Endothelial cell (in vitro differentiated cells): Measurements from ENCODE around the gene HIVEP3. TPM values are rescaled to one million over a fixed set of nuclear protein-coding genes. Genes with fewer than 3 reads are reported as not detected.

ENCODE experiments used
- DNase-seq: peaks from one replicate; pipeline ENCODE4 v3.0.0; 2021; ENCODE audit warnings: low spot score
- H3K27ac Mint-ChIP-seq: one replicate; pipeline ENCODE4 v1.8.0; 2021; ENCODE audit warnings: mixed read lengths, inconsistent platforms; ENCODE audit not compliant: unreplicated experiment
- H3K27me3 Mint-ChIP-seq: one replicate; pipeline ENCODE4 v1.8.0; 2021; ENCODE audit warnings: mild to moderate bottlenecking, moderate library complexity, mixed read lengths, inconsistent platforms; ENCODE audit not compliant: unreplicated experiment
- H3K36me3 Mint-ChIP-seq: one replicate; pipeline ENCODE4 v1.8.0; 2021; ENCODE audit warnings: mild to moderate bottlenecking, low read depth, mixed read lengths, inconsistent platforms; ENCODE audit not compliant: unreplicated experiment
- H3K4me1 Mint-ChIP-seq: one replicate; pipeline ENCODE4 v1.8.0; 2021; ENCODE audit warnings: mild to moderate bottlenecking, mixed read lengths, inconsistent platforms; ENCODE audit not compliant: unreplicated experiment
- H3K4me3 Mint-ChIP-seq: one replicate; pipeline ENCODE4 v1.8.0; 2021; ENCODE audit warnings: mild to moderate bottlenecking, mixed read lengths, inconsistent platforms; ENCODE audit not compliant: unreplicated experiment
- H3K9me3 Mint-ChIP-seq: one replicate; pipeline ENCODE4 v1.8.0; 2021; ENCODE audit warnings: mixed read lengths, inconsistent platforms; ENCODE audit not compliant: unreplicated experiment
- CTCF ChIP-seq: fragments of 200-600 bp; sonication (generic); IDR thresholded peaks from one replicate; pipeline ENCODE4 v1.5.0; 2021; ENCODE audit warnings: antibody characterized with exemption; ENCODE audit not compliant: unreplicated experiment
- total RNA-seq: library from RNA; stranded (reverse); fragmentation: NEBNext Ultra II Directional; extraction: Animal tissue kit (Norgen Biotek cat#: 25700); gene quantifications from one replicate; pipeline ENCODE4 v1.2.1, GENCODE V29; 2021; ENCODE audit not compliant: unreplicated experiment

The HIVEP3 gene
- total RNA-seq, 1 donor from 2014 or later = 8.9 TPM

GRCh38 chr1:41639332-41639936 lies 279.3 kb downstream of the HIVEP3 start:
- Mint-ChIP-seq H3K27ac (no peak overlapping the region), H3K4me3 (no peak overlapping the region), H3K27me3 (peaks cover 3% of the 10 kb centered on the region), H3K9me3 (no peaks in the 10 kb centered on the region), H3K36me3 (no peaks in the 10 kb centered on the region), H3K4me1 (no peaks in the 10 kb centered on the region)
- no peak for TF ChIP-seq CTCF
- DNase-seq = no peak

- Mint-ChIP-seq H3K27ac (no peak overlapping the region), H3K27me3 (peaks cover 3% of the 10 kb centered on the region), H3K4me3 (no peak overlapping the region), H3K36me3 (no peaks in the 10 kb centered on the region), H3K4me1 (no peaks in the 10 kb centered on the region), H3K9me3 (no peaks in the 10 kb centered on the region)
- TF ChIP-seq CTCF = no peak
- no peak for DNase-seq
Measured at GRCh38 chr1:41638086-41639024, 280.4 kb downstream of the HIVEP3 start.

GRCh38 chr1:41637367-41637766 lies 281.4 kb downstream of the HIVEP3 start:
- no peak overlapping the region for H3K4me3 Mint-ChIP-seq
- no peak for TF ChIP-seq CTCF

GRCh38 chr1:41633764-41634163 lies 285.0 kb downstream of the HIVEP3 start:
- H3K4me3 Mint-ChIP-seq = no peak overlapping the region
- no peaks in the 10 kb centered on the region for H3K9me3 Mint-ChIP-seq
- DNase-seq = no peak
- H3K27ac Mint-ChIP-seq = no peak overlapping the region
- H3K4me1 Mint-ChIP-seq = no peaks in the 10 kb centered on the region
- no peak for TF ChIP-seq CTCF
- no peaks in the 10 kb centered on the region for H3K27me3 Mint-ChIP-seq
- H3K36me3 Mint-ChIP-seq = no peaks in the 10 kb centered on the region

More at GRCh38 chr1:41637367-41637766, 281.4 kb downstream of the HIVEP3 start:
- Mint-ChIP-seq H3K9me3 (no peaks in the 10 kb centered on the region), H3K4me1 (no peaks in the 10 kb centered on the region), H3K27ac (no peak overlapping the region), H3K36me3 (no peaks in the 10 kb centered on the region), H3K27me3 (peaks cover 3% of the 10 kb centered on the region)
- DNase-seq = no peak
